ENCODE results near the gene HTRA2. TPM values are rescaled to one million over a fixed set of nuclear protein-coding genes. Genes with fewer than 3 reads are reported as not detected.

Gene HTRA2
- total and polyA plus RNA-seq, 2 experiments from 2014 or later, result 34.0 to 35.2 TPM

GRCh38 chr2:74489906-74490305, 39.8 kb upstream of the HTRA2 start:
- H3K9ac ChIP-seq, result no peak overlapping the region
- H3K9me3 ChIP-seq (ENCODE audit: low read depth), result no peaks in the 10 kb centered on the region
- H3F3A ChIP-seq (ENCODE audit: insufficient read depth), result peaks cover 19% of the 10 kb centered on the region
- no peaks in the 10 kb centered on the region for H4K20me1 ChIP-seq (ENCODE audit: insufficient read depth)
- no peak overlapping the region for H3K4me3 ChIP-seq
- no peak for TF ChIP-seq EZH2phosphoT487 (IDR thresholded peaks at IDR 0.05; ENCODE audit: insufficient read depth, low read depth)
- no peak for TF ChIP-seq EZH2 (IDR thresholded peaks at IDR 0.05; ENCODE audit: insufficient read depth, poor library complexity, severe bottlenecking)
- no peak overlapping the region for H2AFZ ChIP-seq
- H3K27me3 ChIP-seq (replicated peaks; ENCODE audit: insufficient read depth), result no peaks in the 10 kb centered on the region
- H3K4me1 ChIP-seq (ENCODE audit: insufficient read depth), result peaks cover 18% of the 10 kb centered on the region
- H3K27ac ChIP-seq, result no peak overlapping the region
- no peaks in the 10 kb centered on the region for H3K9me2 ChIP-seq (ENCODE audit: insufficient read depth)
- in situ Hi-C loops (cut with MboI), result no loop called here
- H3K79me2 ChIP-seq (ENCODE audit: insufficient read depth), result peaks cover 33% of the 10 kb centered on the region
- 86 to 94% methylated on average over 7 to 9 of the region's 9 CpGs for WGBS, 2 experiments (ENCODE audit: low coverage in 1 of 2, low lambda C conversion rate in 2 of 2, missing lambda C conversion rate in 2 of 2)
- H3K4me2 ChIP-seq (ENCODE audit: unreplicated experiment), result no peak overlapping the region
- no peak for DNase-seq
- peaks cover 4% of the 10 kb centered on the region; the same call in 1 of the 2 replicates for H3K36me3 ChIP-seq (ENCODE audit: low read depth)

GRCh38 chr2:74491648-74492544, 37.8 kb upstream of the HTRA2 start:
- peaks cover 18% of the 10 kb centered on the region for H3K4me1 ChIP-seq (ENCODE audit: insufficient read depth)
- DNase-seq, result no peak
- no peak overlapping the region for H3K9ac ChIP-seq
- H3K4me3 ChIP-seq, result no peak overlapping the region
- no peak overlapping the region for H3K27ac ChIP-seq
- H2AFZ ChIP-seq, result no peak overlapping the region
- no peaks in the 10 kb centered on the region for H4K20me1 ChIP-seq (ENCODE audit: insufficient read depth)
- no peaks in the 10 kb centered on the region for H3K9me3 ChIP-seq (ENCODE audit: low read depth)
- WGBS, 2 experiments (ENCODE audit: low coverage in 1 of 2, low lambda C conversion rate in 2 of 2, missing lambda C conversion rate in 2 of 2), result 95 to 96% methylated on average over 12 of the region's 12 CpGs
- H3F3A ChIP-seq (ENCODE audit: insufficient read depth), result peaks cover 10% of the 10 kb centered on the region
- TF ChIP-seq EZH2 (IDR thresholded peaks at IDR 0.05; ENCODE audit: insufficient read depth, poor library complexity, severe bottlenecking), result no peak
- no peak for TF ChIP-seq EZH2phosphoT487 (IDR thresholded peaks at IDR 0.05; ENCODE audit: insufficient read depth, low read depth)
- H3K4me2 ChIP-seq (ENCODE audit: unreplicated experiment), result no peak overlapping the region
- peaks cover 13% of the 10 kb centered on the region for H3K79me2 ChIP-seq (ENCODE audit: insufficient read depth)
- no peaks in the 10 kb centered on the region for H3K27me3 ChIP-seq (replicated peaks; ENCODE audit: insufficient read depth)
- peaks cover 4% of the 10 kb centered on the region; the same call in 1 of the 2 replicates for H3K36me3 ChIP-seq (ENCODE audit: low read depth)
- no peaks in the 10 kb centered on the region for H3K9me2 ChIP-seq (ENCODE audit: insufficient read depth)
- in situ Hi-C loops (cut with MboI), result no loop called here

GRCh38 chr2:74493546-74493945, 36.2 kb upstream of the HTRA2 start:
- Histone ChIP-seq H2AFZ (no peak overlapping the region), H3K27me3 (replicated peaks; ENCODE audit: insufficient read depth) (no peaks in the 10 kb centered on the region), H3K4me3 (no peak overlapping the region), H4K20me1 (ENCODE audit: insufficient read depth) (no peaks in the 10 kb centered on the region), H3K27ac (no peak overlapping the region), H3K9me2 (ENCODE audit: insufficient read depth) (no peaks in the 10 kb centered on the region), H3K4me2 (ENCODE audit: unreplicated experiment) (no peak overlapping the region), H3K4me1 (ENCODE audit: insufficient read depth) (peaks cover 14% of the 10 kb centered on the region), H3K9me3 (ENCODE audit: low read depth) (no peaks in the 10 kb centered on the region), H3F3A (ENCODE audit: insufficient read depth) (peaks cover 1% of the 10 kb centered on the region), H3K79me2 (ENCODE audit: insufficient read depth) (peaks cover 10% of the 10 kb centered on the region), H3K36me3 (ENCODE audit: low read depth) (peaks cover 4% of the 10 kb centered on the region; the same call in 1 of the 2 replicates), H3K9ac (no peak overlapping the region)
- DNase-seq, result no peak
- in situ Hi-C loops (cut with MboI), result no loop called here
- WGBS, 2 experiments (ENCODE audit: low coverage in 1 of 2, low lambda C conversion rate in 2 of 2, missing lambda C conversion rate in 2 of 2), result 81 to 86% methylated on average over 3 of the region's 3 CpGs
- no peak for TF ChIP-seq EZH2phosphoT487 (IDR thresholded peaks at IDR 0.05; ENCODE audit: insufficient read depth, low read depth)
- TF ChIP-seq EZH2 (IDR thresholded peaks at IDR 0.05; ENCODE audit: insufficient read depth, poor library complexity, severe bottlenecking), result no peak

DNA sequence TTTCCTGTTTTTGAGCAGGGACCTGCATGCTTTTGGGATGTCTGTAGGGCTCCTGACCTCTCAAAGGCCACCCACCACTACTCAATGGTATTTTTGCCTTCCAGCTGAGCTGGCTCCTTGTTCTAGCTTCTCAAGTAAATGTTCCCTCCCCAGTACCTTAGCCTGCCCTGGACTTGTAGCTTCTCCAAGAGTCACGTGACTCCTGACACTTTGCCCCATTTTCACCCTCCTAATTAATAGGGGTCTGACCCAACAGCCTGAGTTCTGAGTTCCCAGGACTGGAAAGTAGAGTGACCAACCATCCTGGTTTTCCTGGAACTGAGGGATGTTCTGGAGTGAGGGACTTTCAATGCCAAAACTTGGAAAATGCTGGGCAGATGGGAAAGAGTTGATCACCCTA, 34.3 kb upstream of the HTRA2 start:
- DNase-seq, result no peak
- H3K4me3 ChIP-seq, result no peak overlapping the region
- no peak overlapping the region for H3K9ac ChIP-seq
- no peaks in the 10 kb centered on the region for H3K79me2 ChIP-seq (ENCODE audit: insufficient read depth)
- no peak for TF ChIP-seq EZH2phosphoT487 (IDR thresholded peaks at IDR 0.05; ENCODE audit: insufficient read depth, low read depth)
- no peak for TF ChIP-seq EZH2 (IDR thresholded peaks at IDR 0.05; ENCODE audit: insufficient read depth, poor library complexity, severe bottlenecking)
- H3K4me2 ChIP-seq (ENCODE audit: unreplicated experiment), result no peak overlapping the region
- H3K9me2 ChIP-seq (ENCODE audit: insufficient read depth), result no peaks in the 10 kb centered on the region
- H3K27ac ChIP-seq, result no peak overlapping the region
- in situ Hi-C loops (cut with MboI), result no loop called here
- no peaks in the 10 kb centered on the region for H3K9me3 ChIP-seq (ENCODE audit: low read depth)
- peaks cover 6% of the 10 kb centered on the region; the same call in 1 of the 2 replicates for H3K4me1 ChIP-seq (ENCODE audit: insufficient read depth)
- no peaks in the 10 kb centered on the region for H3F3A ChIP-seq (ENCODE audit: insufficient read depth)
- 56 to 59% methylated on average over 1 of the region's 1 CpG for WGBS, 2 experiments (ENCODE audit: low coverage in 1 of 2, low lambda C conversion rate in 2 of 2, missing lambda C conversion rate in 2 of 2)
- H3K36me3 ChIP-seq (ENCODE audit: low read depth), result peaks cover 4% of the 10 kb centered on the region; the same call in 1 of the 2 replicates
- no peak overlapping the region for H2AFZ ChIP-seq
- no peaks in the 10 kb centered on the region for H3K27me3 ChIP-seq (replicated peaks; ENCODE audit: insufficient read depth)
- no peaks in the 10 kb centered on the region for H4K20me1 ChIP-seq (ENCODE audit: insufficient read depth)
